ENCODE measurements around the gene SHE. TPM values are rescaled to one million over a fixed set of nuclear protein-coding genes. Genes with fewer than 3 reads are reported as not detected.

SHE gene
- total RNA-seq, 1 experiment from 2014 or later = 0.79 TPM

DNA sequence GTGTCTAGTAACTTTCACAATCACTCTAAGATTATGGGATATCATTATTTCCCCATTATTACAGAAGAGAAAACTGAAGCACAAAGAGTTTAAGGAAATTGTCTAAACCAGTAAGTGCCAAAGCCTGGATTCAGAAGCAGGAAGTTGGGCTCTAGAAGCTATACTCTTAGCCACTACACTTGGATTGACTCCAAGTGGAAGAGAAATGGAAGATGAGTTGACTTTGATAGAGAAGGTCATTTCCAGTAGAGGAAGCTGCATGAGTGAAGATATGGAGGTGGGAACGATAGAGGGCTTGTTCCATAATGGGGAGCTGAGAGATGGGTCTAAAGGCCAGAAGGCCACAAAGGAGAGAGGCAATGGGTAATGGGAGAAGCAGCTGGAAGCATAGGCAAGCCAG, 11.9 kb downstream of the SHE start (continued):
- TF ChIP-seq SMAD3 (CRISPR knock-in tag; IDR thresholded peaks at IDR 0.05; ENCODE audit: borderline replicate concordance) = no peak
- no peak for TF ChIP-seq CBFB (CRISPR knock-in tag; IDR thresholded peaks at IDR 0.05; ENCODE audit: low read depth)
- TF ChIP-seq ZNF396 (CRISPR knock-in tag; IDR thresholded peaks at IDR 0.05; ENCODE audit: borderline replicate concordance) = no peak
- TF ChIP-seq NR1H2 (CRISPR knock-in tag; IDR thresholded peaks at IDR 0.05) = no peak

DNA sequence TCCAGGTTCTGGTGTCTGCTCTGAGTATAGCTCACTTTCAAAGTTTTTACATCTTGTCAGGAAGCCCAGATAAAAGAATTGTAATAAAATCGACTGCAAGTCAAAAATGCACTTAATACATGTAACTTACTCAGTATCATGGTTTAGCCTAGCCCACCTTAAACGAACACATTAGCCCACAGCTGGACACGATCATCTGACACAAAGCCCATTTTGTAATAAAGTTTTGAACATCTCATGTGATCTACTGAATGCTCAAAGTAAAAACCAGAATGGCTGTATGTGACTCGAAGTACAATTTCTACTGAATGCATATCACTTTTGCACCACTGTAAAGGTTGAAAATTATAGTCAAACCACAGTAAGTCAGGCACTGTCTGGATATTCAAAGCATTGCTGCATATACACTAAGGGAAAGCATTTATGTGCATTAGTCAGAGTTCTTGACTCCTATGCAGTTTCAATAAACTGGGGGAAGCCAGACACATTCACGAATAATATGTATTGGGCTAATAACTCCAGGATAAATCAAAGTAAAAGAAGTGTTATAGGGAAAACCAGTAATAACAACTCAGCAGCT, 12.4 kb downstream of the SHE start:
- H3K27me3 Mint-ChIP-seq (ENCODE audit: low read depth) = peaks cover 3% of the 10 kb centered on the region; the same call in 1 of the 2 replicates
- H3K9me3 Mint-ChIP-seq = no peaks in the 10 kb centered on the region
- ATAC-seq = no peak
- H3K4me1 Mint-ChIP-seq = peaks cover 23% of the 10 kb centered on the region
- H3K27ac Mint-ChIP-seq = no peak overlapping the region
- DNase-seq (ENCODE audit: low spot score) = no peak
- no peak overlapping the region for H3K4me3 Mint-ChIP-seq
- no peaks in the 10 kb centered on the region for H3K36me3 Mint-ChIP-seq
- ChIA-PET CTCF (interaction anchor here (1.0 to 4.8 kb wide), 3 partner anchors 10 to 70 kb away, joined by 3 to 33 read pairs (median 6); no protein-coding TSS in a partner anchor), POLR2A (no interaction called here)
- TF ChIP-seq FOXP1 (CRISPR knock-in tag; IDR thresholded peaks at IDR 0.05; ENCODE audit: borderline replicate concordance) (no peak), RORB (CRISPR knock-in tag; IDR thresholded peaks at IDR 0.05) (no peak), MYBL2 (CRISPR knock-in tag; IDR thresholded peaks at IDR 0.05) (no peak), TP53 (CRISPR knock-in tag; IDR thresholded peaks at IDR 0.05) (no peak), ZNF423 (CRISPR knock-in tag; IDR thresholded peaks at IDR 0.05) (no peak), CREB1 (CRISPR knock-in tag; IDR thresholded peaks at IDR 0.05) (no peak), RELA (CRISPR knock-in tag; IDR thresholded peaks at IDR 0.05; ENCODE audit: borderline replicate concordance) (no peak), OVOL2 (CRISPR knock-in tag; IDR thresholded peaks at IDR 0.05; ENCODE audit: borderline replicate concordance) (no peak), PRRX2 (CRISPR knock-in tag; IDR thresholded peaks at IDR 0.05) (no peak)
- TF ChIP-seq, protein P1, sequence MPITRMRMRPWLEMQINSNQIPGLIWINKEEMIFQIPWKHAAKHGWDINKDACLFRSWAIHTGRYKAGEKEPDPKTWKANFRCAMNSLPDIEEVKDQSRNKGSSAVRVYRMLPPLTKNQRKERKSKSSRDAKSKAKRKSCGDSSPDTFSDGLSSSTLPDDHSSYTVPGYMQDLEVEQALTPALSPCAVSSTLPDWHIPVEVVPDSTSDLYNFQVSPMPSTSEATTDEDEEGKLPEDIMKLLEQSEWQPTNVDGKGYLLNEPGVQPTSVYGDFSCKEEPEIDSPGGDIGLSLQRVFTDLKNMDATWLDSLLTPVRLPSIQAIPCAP (CRISPR knock-in tag; IDR thresholded peaks at IDR 0.05) = no peak
- TF ChIP-seq, protein P2, sequence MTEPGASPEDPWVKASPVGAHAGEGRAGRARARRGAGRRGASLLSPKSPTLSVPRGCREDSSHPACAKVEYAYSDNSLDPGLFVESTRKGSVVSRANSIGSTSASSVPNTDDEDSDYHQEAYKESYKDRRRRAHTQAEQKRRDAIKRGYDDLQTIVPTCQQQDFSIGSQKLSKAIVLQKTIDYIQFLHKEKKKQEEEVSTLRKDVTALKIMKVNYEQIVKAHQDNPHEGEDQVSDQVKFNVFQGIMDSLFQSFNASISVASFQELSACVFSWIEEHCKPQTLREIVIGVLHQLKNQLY (CRISPR knock-in tag; IDR thresholded peaks at IDR 0.05) = no peak
- TF ChIP-seq, protein P3, sequence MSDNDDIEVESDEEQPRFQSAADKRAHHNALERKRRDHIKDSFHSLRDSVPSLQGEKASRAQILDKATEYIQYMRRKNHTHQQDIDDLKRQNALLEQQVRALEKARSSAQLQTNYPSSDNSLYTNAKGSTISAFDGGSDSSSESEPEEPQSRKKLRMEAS (CRISPR knock-in tag; IDR thresholded peaks at IDR 0.05) = no peak
- TF ChIP-seq, protein P4, sequence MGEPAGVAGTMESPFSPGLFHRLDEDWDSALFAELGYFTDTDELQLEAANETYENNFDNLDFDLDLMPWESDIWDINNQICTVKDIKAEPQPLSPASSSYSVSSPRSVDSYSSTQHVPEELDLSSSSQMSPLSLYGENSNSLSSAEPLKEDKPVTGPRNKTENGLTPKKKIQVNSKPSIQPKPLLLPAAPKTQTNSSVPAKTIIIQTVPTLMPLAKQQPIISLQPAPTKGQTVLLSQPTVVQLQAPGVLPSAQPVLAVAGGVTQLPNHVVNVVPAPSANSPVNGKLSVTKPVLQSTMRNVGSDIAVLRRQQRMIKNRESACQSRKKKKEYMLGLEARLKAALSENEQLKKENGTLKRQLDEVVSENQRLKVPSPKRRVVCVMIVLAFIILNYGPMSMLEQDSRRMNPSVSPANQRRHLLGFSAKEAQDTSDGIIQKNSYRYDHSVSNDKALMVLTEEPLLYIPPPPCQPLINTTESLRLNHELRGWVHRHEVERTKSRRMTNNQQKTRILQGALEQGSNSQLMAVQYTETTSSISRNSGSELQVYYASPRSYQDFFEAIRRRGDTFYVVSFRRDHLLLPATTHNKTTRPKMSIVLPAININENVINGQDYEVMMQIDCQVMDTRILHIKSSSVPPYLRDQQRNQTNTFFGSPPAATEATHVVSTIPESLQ (CRISPR knock-in tag; IDR thresholded peaks at IDR 0.05) = no peak
- TF ChIP-seq, protein P5, sequence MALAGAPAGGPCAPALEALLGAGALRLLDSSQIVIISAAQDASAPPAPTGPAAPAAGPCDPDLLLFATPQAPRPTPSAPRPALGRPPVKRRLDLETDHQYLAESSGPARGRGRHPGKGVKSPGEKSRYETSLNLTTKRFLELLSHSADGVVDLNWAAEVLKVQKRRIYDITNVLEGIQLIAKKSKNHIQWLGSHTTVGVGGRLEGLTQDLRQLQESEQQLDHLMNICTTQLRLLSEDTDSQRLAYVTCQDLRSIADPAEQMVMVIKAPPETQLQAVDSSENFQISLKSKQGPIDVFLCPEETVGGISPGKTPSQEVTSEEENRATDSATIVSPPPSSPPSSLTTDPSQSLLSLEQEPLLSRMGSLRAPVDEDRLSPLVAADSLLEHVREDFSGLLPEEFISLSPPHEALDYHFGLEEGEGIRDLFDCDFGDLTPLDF (CRISPR knock-in tag; IDR thresholded peaks at IDR 0.05) = no peak
- TF ChIP-seq, protein P6, sequence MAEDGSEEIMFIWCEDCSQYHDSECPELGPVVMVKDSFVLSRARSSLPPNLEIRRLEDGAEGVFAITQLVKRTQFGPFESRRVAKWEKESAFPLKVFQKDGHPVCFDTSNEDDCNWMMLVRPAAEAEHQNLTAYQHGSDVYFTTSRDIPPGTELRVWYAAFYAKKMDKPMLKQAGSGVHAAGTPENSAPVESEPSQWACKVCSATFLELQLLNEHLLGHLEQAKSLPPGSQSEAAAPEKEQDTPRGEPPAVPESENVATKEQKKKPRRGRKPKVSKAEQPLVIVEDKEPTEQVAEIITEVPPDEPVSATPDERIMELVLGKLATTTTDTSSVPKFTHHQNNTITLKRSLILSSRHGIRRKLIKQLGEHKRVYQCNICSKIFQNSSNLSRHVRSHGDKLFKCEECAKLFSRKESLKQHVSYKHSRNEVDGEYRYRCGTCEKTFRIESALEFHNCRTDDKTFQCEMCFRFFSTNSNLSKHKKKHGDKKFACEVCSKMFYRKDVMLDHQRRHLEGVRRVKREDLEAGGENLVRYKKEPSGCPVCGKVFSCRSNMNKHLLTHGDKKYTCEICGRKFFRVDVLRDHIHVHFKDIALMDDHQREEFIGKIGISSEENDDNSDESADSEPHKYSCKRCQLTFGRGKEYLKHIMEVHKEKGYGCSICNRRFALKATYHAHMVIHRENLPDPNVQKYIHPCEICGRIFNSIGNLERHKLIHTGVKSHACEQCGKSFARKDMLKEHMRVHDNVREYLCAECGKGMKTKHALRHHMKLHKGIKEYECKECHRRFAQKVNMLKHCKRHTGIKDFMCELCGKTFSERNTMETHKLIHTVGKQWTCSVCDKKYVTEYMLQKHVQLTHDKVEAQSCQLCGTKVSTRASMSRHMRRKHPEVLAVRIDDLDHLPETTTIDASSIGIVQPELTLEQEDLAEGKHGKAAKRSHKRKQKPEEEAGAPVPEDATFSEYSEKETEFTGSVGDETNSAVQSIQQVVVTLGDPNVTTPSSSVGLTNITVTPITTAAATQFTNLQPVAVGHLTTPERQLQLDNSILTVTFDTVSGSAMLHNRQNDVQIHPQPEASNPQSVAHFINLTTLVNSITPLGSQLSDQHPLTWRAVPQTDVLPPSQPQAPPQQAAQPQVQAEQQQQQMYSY (CRISPR knock-in tag; IDR thresholded peaks at IDR 0.05) = no peak
- TF ChIP-seq, protein P7, sequence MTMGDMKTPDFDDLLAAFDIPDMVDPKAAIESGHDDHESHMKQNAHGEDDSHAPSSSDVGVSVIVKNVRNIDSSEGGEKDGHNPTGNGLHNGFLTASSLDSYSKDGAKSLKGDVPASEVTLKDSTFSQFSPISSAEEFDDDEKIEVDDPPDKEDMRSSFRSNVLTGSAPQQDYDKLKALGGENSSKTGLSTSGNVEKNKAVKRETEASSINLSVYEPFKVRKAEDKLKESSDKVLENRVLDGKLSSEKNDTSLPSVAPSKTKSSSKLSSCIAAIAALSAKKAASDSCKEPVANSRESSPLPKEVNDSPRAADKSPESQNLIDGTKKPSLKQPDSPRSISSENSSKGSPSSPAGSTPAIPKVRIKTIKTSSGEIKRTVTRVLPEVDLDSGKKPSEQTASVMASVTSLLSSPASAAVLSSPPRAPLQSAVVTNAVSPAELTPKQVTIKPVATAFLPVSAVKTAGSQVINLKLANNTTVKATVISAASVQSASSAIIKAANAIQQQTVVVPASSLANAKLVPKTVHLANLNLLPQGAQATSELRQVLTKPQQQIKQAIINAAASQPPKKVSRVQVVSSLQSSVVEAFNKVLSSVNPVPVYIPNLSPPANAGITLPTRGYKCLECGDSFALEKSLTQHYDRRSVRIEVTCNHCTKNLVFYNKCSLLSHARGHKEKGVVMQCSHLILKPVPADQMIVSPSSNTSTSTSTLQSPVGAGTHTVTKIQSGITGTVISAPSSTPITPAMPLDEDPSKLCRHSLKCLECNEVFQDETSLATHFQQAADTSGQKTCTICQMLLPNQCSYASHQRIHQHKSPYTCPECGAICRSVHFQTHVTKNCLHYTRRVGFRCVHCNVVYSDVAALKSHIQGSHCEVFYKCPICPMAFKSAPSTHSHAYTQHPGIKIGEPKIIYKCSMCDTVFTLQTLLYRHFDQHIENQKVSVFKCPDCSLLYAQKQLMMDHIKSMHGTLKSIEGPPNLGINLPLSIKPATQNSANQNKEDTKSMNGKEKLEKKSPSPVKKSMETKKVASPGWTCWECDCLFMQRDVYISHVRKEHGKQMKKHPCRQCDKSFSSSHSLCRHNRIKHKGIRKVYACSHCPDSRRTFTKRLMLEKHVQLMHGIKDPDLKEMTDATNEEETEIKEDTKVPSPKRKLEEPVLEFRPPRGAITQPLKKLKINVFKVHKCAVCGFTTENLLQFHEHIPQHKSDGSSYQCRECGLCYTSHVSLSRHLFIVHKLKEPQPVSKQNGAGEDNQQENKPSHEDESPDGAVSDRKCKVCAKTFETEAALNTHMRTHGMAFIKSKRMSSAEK (CRISPR knock-in tag; IDR thresholded peaks at IDR 0.05; ENCODE audit: borderline replicate concordance) = no peak
